ENCODE results near the gene CGNL1.

CGNL1 gene

GRCh38 chr15:57578288-57578900 is 202.1 kb downstream of the CGNL1 start:
- Histone ChIP-seq H3K79me1 (ENCODE audit: low read depth, low read length) (no peaks in the 10 kb centered on the region), H3K4me3 (ENCODE audit: low read length in 2 of 2) (no peak overlapping the region), H3K9me3 (replicated peaks in 1 of 2; ENCODE audit: control insufficient read depth in 2 of 2, insufficient read depth in 1 of 2, low read depth in 1 of 2, low read length in 2 of 2) (peaks cover 0 to 3% of the 10 kb centered on the region in 2 donors), H2AK5ac (ENCODE audit: low read depth, low read length) (no peak overlapping the region), H3K18ac (ENCODE audit: low read length) (no peak overlapping the region), H2BK15ac (ENCODE audit: low read length) (no peak overlapping the region), H2BK120ac (ENCODE audit: low read depth, low read length) (no peak overlapping the region), H3K27ac (replicated peaks; ENCODE audit: low read length) (no peak overlapping the region), H3K36me3 (replicated peaks in 1 of 2; ENCODE audit: control insufficient read depth in 2 of 2, insufficient read depth in 2 of 2, low read length in 2 of 2) (no peaks in the 10 kb centered on the region), H2BK5ac (ENCODE audit: low read length) (no peak overlapping the region), H2AFZ (ENCODE audit: low read length) (no peak overlapping the region), H3K23ac (ENCODE audit: low read depth, low read length, poor library complexity) (no peak overlapping the region), H4K91ac (ENCODE audit: low read depth, low read length, poor library complexity) (no peak overlapping the region), H3K27me3 (ENCODE audit: control insufficient read depth in 3 of 3, insufficient read depth in 3 of 3, low read depth in 1 of 3, low read length in 3 of 3) (peaks cover 0 to 28% (median 0%) of the 10 kb centered on the region in 3 experiments), H2BK12ac (ENCODE audit: low read length) (no peak overlapping the region), H3K4me2 (ENCODE audit: insufficient read depth, low read length, poor library complexity, severe bottlenecking) (no peak overlapping the region), H3K4ac (ENCODE audit: low read length) (no peak overlapping the region), H3K9ac (ENCODE audit: low read depth, low read length, poor library complexity) (no peak overlapping the region), H3K14ac (ENCODE audit: low read length) (no peak overlapping the region), H3K4me1 (ENCODE audit: control insufficient read depth in 2 of 2, insufficient read depth in 1 of 2, low read depth in 1 of 2, low read length in 2 of 2) (no peaks in the 10 kb centered on the region), H4K8ac (ENCODE audit: low read depth, low read length) (no peak overlapping the region)
- DNase-seq (ENCODE audit: low spot score) = no peak
- no CpG with 5 or more reads among the region's 6 CpGs for WGBS, 2 donors (ENCODE audit: extremely low coverage in 2 of 2, insufficient read length in 2 of 2, insufficient replicate concordance in 1 of 2)

GRCh38 chr15:57580428-57580827 is 204.1 kb downstream of the CGNL1 start:
- Histone ChIP-seq H2AFZ (ENCODE audit: low read length) (no peak overlapping the region), H2BK12ac (ENCODE audit: low read length) (no peak overlapping the region), H3K27me3 (ENCODE audit: control insufficient read depth in 3 of 3, insufficient read depth in 3 of 3, low read depth in 1 of 3, low read length in 3 of 3) (peaks cover 0 to 38% (median 0%) of the 10 kb centered on the region in 3 experiments), H3K4ac (ENCODE audit: low read length) (no peak overlapping the region), H3K23ac (ENCODE audit: low read depth, low read length, poor library complexity) (no peak overlapping the region), H4K8ac (ENCODE audit: low read depth, low read length) (no peak overlapping the region), H2AK5ac (ENCODE audit: low read depth, low read length) (no peak overlapping the region), H2BK5ac (ENCODE audit: low read length) (no peak overlapping the region), H3K27ac (replicated peaks; ENCODE audit: low read length) (no peak overlapping the region), H3K9me3 (replicated peaks in 1 of 2; ENCODE audit: control insufficient read depth in 2 of 2, insufficient read depth in 1 of 2, low read depth in 1 of 2, low read length in 2 of 2) (peaks cover 2% of the 10 kb centered on the region in 2 donors), H3K79me1 (ENCODE audit: low read depth, low read length) (no peaks in the 10 kb centered on the region), H2BK15ac (ENCODE audit: low read length) (no peak overlapping the region), H3K9ac (ENCODE audit: low read depth, low read length, poor library complexity) (no peak overlapping the region), H3K4me1 (ENCODE audit: control insufficient read depth in 2 of 2, insufficient read depth in 1 of 2, low read depth in 1 of 2, low read length in 2 of 2) (no peaks in the 10 kb centered on the region), H3K36me3 (replicated peaks in 1 of 2; ENCODE audit: control insufficient read depth in 2 of 2, insufficient read depth in 2 of 2, low read length in 2 of 2) (no peaks in the 10 kb centered on the region), H3K18ac (ENCODE audit: low read length) (no peak overlapping the region), H3K4me2 (ENCODE audit: insufficient read depth, low read length, poor library complexity, severe bottlenecking) (no peak overlapping the region), H4K91ac (ENCODE audit: low read depth, low read length, poor library complexity) (no peak overlapping the region), H2BK120ac (ENCODE audit: low read depth, low read length) (no peak overlapping the region), H3K14ac (ENCODE audit: low read length) (no peak overlapping the region), H3K4me3 (ENCODE audit: low read length in 2 of 2) (no peak overlapping the region)
- DNase-seq (ENCODE audit: low spot score) = no peak
- no CpG with 5 or more reads among the region's 8 CpGs for WGBS, 2 donors (ENCODE audit: extremely low coverage in 2 of 2, insufficient read length in 2 of 2, insufficient replicate concordance in 1 of 2)

GRCh38 chr15:57580866-57581265 is 204.6 kb downstream of the CGNL1 start:
- Histone ChIP-seq H3K4me2 (ENCODE audit: insufficient read depth, low read length, poor library complexity, severe bottlenecking) (no peak overlapping the region), H2BK120ac (ENCODE audit: low read depth, low read length) (no peak overlapping the region), H3K36me3 (replicated peaks in 1 of 2; ENCODE audit: control insufficient read depth in 2 of 2, insufficient read depth in 2 of 2, low read length in 2 of 2) (no peaks in the 10 kb centered on the region), H3K9ac (ENCODE audit: low read depth, low read length, poor library complexity) (no peak overlapping the region), H2AFZ (ENCODE audit: low read length) (no peak overlapping the region), H3K4me3 (ENCODE audit: low read length in 2 of 2) (no peak overlapping the region), H3K4me1 (ENCODE audit: control insufficient read depth in 2 of 2, insufficient read depth in 1 of 2, low read depth in 1 of 2, low read length in 2 of 2) (no peaks in the 10 kb centered on the region), H3K18ac (ENCODE audit: low read length) (no peak overlapping the region), H3K9me3 (replicated peaks in 1 of 2; ENCODE audit: control insufficient read depth in 2 of 2, insufficient read depth in 1 of 2, low read depth in 1 of 2, low read length in 2 of 2) (peaks cover 2% of the 10 kb centered on the region in 2 donors), H3K23ac (ENCODE audit: low read depth, low read length, poor library complexity) (no peak overlapping the region), H3K4ac (ENCODE audit: low read length) (no peak overlapping the region), H2BK5ac (ENCODE audit: low read length) (no peak overlapping the region), H3K14ac (ENCODE audit: low read length) (no peak overlapping the region), H4K91ac (ENCODE audit: low read depth, low read length, poor library complexity) (no peak overlapping the region), H3K79me1 (ENCODE audit: low read depth, low read length) (no peaks in the 10 kb centered on the region), H2BK12ac (ENCODE audit: low read length) (no peak overlapping the region), H2BK15ac (ENCODE audit: low read length) (no peak overlapping the region), H4K8ac (ENCODE audit: low read depth, low read length) (no peak overlapping the region), H3K27ac (replicated peaks; ENCODE audit: low read length) (no peak overlapping the region), H3K27me3 (ENCODE audit: control insufficient read depth in 3 of 3, insufficient read depth in 3 of 3, low read depth in 1 of 3, low read length in 3 of 3) (peaks cover 0 to 38% (median 0%) of the 10 kb centered on the region in 3 experiments), H2AK5ac (ENCODE audit: low read depth, low read length) (no peak overlapping the region)
- WGBS, 2 donors (ENCODE audit: extremely low coverage in 2 of 2, insufficient read length in 2 of 2, insufficient replicate concordance in 1 of 2) = no CpG with 5 or more reads among the region's 5 CpGs
- no peak for DNase-seq (ENCODE audit: low spot score)

GRCh38 chr15:57582090-57582489 is 205.8 kb downstream of the CGNL1 start:
- peaks cover 0 to 41% (median 0%) of the 10 kb centered on the region in 3 experiments for H3K27me3 ChIP-seq (ENCODE audit: control insufficient read depth in 3 of 3, insufficient read depth in 3 of 3, low read depth in 1 of 3, low read length in 3 of 3)
- no peak overlapping the region for H3K9ac ChIP-seq (ENCODE audit: low read depth, low read length, poor library complexity)
- WGBS, 2 donors (ENCODE audit: extremely low coverage in 2 of 2, insufficient read length in 2 of 2, insufficient replicate concordance in 1 of 2) = no CpG with 5 or more reads among the region's 1 CpG
- H3K9me3 ChIP-seq (replicated peaks in 1 of 2; ENCODE audit: control insufficient read depth in 2 of 2, insufficient read depth in 1 of 2, low read depth in 1 of 2, low read length in 2 of 2) = peaks cover 2% of the 10 kb centered on the region in 2 donors
- H3K4me1 ChIP-seq (ENCODE audit: control insufficient read depth in 2 of 2, insufficient read depth in 1 of 2, low read depth in 1 of 2, low read length in 2 of 2) = no peaks in the 10 kb centered on the region
- H4K8ac ChIP-seq (ENCODE audit: low read depth, low read length) = no peak overlapping the region
- H2BK12ac ChIP-seq (ENCODE audit: low read length) = no peak overlapping the region
- no peaks in the 10 kb centered on the region for H3K79me1 ChIP-seq (ENCODE audit: low read depth, low read length)
- no peak overlapping the region for H4K91ac ChIP-seq (ENCODE audit: low read depth, low read length, poor library complexity)
- H2AK5ac ChIP-seq (ENCODE audit: low read depth, low read length) = no peak overlapping the region
- H3K27ac ChIP-seq (replicated peaks; ENCODE audit: low read length) = no peak overlapping the region
- no peak overlapping the region for H2BK120ac ChIP-seq (ENCODE audit: low read depth, low read length)
- no peak overlapping the region for H2AFZ ChIP-seq (ENCODE audit: low read length)
- H3K14ac ChIP-seq (ENCODE audit: low read length) = no peak overlapping the region
- H2BK5ac ChIP-seq (ENCODE audit: low read length) = no peak overlapping the region
- H3K18ac ChIP-seq (ENCODE audit: low read length) = no peak overlapping the region
- no peaks in the 10 kb centered on the region for H3K36me3 ChIP-seq (replicated peaks in 1 of 2; ENCODE audit: control insufficient read depth in 2 of 2, insufficient read depth in 2 of 2, low read length in 2 of 2)
- no peak overlapping the region for H3K4ac ChIP-seq (ENCODE audit: low read length)
- no peak overlapping the region for H2BK15ac ChIP-seq (ENCODE audit: low read length)
- H3K23ac ChIP-seq (ENCODE audit: low read depth, low read length, poor library complexity) = no peak overlapping the region
- no peak overlapping the region for H3K4me3 ChIP-seq (ENCODE audit: low read length in 2 of 2)
- H3K4me2 ChIP-seq (ENCODE audit: insufficient read depth, low read length, poor library complexity, severe bottlenecking) = no peak overlapping the region
- no peak for DNase-seq (ENCODE audit: low spot score)
